Measurements from ENCODE around the gene GALNT2. TPM values are rescaled to one million over a fixed set of nuclear protein-coding genes. Genes with fewer than 3 reads are reported as not detected.

Gene GALNT2
- total and polyA plus RNA-seq, 9 of the 15 experiments (the other 6 are each of a cell fraction or from before 2014, with no cell fraction given), result 1.6 to 106 (median 51.9) TPM

DNA sequence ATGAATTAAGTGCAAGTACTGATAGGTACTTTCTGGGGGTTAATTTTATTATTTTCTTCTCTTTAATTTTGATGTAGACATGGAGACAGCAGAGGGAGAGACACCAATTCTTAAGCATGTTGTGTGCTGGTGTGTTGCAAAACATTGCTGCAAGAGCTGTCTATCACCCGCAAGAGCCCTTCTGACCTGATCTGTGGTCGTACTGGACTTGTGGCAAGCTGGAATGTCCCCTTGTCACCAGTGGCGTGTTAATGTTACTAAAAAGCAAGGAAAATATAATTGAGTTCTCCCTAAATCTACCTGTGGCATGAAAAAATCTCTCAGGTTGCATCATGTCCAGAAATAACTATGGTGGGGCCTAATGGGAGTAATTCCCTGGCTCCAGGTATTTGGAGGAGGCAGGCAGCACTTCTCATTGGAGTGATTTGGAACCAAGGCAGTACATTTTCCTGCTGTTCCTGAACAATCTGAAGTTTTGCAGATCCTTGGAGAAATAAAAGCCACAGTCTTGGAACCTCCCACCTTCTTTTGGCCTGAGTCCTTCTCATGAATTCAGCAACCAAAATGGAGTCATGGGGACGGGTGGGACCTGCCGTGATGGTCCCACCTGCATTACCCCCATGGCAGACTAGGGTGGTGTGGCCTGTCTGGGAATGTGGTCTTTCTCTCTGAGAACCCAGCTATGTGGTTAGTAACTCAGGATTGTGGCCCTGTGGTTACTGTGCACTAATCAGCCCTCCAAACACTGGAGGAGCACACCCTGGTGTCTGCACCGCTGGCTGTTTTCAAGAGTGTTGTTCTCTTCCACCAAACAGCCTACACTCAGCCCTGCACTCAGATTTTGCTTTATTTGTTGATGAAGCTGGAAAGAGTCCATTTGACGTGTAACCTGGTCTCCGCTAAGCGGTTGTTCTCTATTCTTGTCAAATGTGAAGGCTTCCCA is 57.4 kb downstream of the GALNT2 start (continued):
- TF ChIP-seq, protein P1, sequence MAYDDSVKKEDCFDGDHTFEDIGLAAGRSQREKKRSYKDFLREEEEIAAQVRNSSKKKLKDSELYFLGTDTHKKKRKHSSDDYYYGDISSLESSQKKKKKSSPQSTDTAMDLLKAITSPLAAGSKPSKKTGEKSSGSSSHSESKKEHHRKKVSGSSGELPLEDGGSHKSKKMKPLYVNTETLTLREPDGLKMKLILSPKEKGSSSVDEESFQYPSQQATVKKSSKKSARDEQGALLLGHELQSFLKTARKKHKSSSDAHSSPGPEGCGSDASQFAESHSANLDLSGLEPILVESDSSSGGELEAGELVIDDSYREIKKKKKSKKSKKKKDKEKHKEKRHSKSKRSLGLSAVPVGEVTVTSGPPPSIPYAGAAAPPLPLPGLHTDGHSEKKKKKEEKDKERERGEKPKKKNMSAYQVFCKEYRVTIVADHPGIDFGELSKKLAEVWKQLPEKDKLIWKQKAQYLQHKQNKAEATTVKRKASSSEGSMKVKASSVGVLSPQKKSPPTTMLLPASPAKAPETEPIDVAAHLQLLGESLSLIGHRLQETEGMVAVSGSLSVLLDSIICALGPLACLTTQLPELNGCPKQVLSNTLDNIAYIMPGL (CRISPR knock-in tag; IDR thresholded peaks at IDR 0.05), result no peak
- TF ChIP-seq CBX2 (IDR thresholded peaks at IDR 0.05; ENCODE audit: insufficient read depth, low read length, poor library complexity, severe bottlenecking), result no peak
- no peak for TF ChIP-seq SRSF7 (optimal IDR thresholded peaks at IDR 0.05; ENCODE audit: low read depth, low read length)
- TF ChIP-seq RB1 (IDR thresholded peaks at IDR 0.05; ENCODE audit: low read depth), result no peak
- TF ChIP-seq NR1H2 (CRISPR knock-in tag; IDR thresholded peaks at IDR 0.05), result no peak
- no peak for TF ChIP-seq SUPT5H (IDR thresholded peaks at IDR 0.05)
- no peak for TF ChIP-seq ZNF561 (CRISPR knock-in tag; conservative IDR thresholded peaks at IDR 0.05)
- no peak for TF ChIP-seq ZNF57 (CRISPR knock-in tag; IDR thresholded peaks at IDR 0.05)
- TF ChIP-seq LEF1 (IDR thresholded peaks at IDR 0.05), result no peak
- no peak for TF ChIP-seq SAP30 (IDR thresholded peaks at IDR 0.05; ENCODE audit: borderline replicate concordance, insufficient read depth, low read depth, low read length, poor library complexity, severe bottlenecking)
- no peak for TF ChIP-seq NCOA4 (IDR thresholded peaks at IDR 0.05; ENCODE audit: partially characterized antibody)
- TF ChIP-seq, protein P2, sequence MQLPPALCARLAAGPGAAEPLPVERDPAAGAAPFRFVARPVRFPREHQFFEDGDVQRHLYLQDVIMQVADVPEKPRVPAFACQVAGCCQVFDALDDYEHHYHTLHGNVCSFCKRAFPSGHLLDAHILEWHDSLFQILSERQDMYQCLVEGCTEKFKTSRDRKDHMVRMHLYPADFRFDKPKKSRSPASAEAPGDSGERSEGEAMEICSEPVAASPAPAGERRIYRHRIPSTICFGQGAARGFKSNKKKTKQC (CRISPR knock-in tag; IDR thresholded peaks at IDR 0.05), result no peak
- TF ChIP-seq ZC3H4 (CRISPR knock-in tag; IDR thresholded peaks at IDR 0.05; ENCODE audit: borderline replicate concordance), result no peak
- no peak for TF ChIP-seq ZNF830 (CRISPR knock-in tag; IDR thresholded peaks at IDR 0.05)
- no peak for TF ChIP-seq NCOA2 (IDR thresholded peaks at IDR 0.05; ENCODE audit: partially characterized antibody in 2 of 2)
- TF ChIP-seq EGR1 (conservative IDR thresholded peaks at IDR 0.05), result no peak
- TF ChIP-seq, protein P3, sequence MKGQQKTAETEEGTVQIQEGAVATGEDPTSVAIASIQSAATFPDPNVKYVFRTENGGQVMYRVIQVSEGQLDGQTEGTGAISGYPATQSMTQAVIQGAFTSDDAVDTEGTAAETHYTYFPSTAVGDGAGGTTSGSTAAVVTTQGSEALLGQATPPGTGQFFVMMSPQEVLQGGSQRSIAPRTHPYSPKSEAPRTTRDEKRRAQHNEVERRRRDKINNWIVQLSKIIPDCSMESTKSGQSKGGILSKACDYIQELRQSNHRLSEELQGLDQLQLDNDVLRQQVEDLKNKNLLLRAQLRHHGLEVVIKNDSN (CRISPR knock-in tag; IDR thresholded peaks at IDR 0.05), result no peak
- TF ChIP-seq ZFP36 (IDR thresholded peaks at IDR 0.05; ENCODE audit: low read depth, low read length, partially characterized antibody), result no peak
- no peak for TF ChIP-seq CREB1 (IDR thresholded peaks at IDR 0.05)
- no peak for TF ChIP-seq CREB1 (CRISPR knock-in tag; IDR thresholded peaks at IDR 0.05)
- TF ChIP-seq POLR2AphosphoS2 (IDR thresholded peaks at IDR 0.05; ENCODE audit: low read length), result no peak
- TF ChIP-seq ZNF507 (tag; conservative IDR thresholded peaks at IDR 0.05), result no peak

Data from K562 (cell line).